NCI-H1092 (cell line): Measurements from ENCODE around the gene STOML1.
A peak's percentile ranks its signal among the peaks of the same experiment; 100 is the strongest.
"Not testable (repeated sequence)": the region's sequence is repeated elsewhere in the genome, so short reads cannot be mapped to it uniquely, and the experiment has no call there.

Source experiments
- DNase-seq: peaks from one replicate; lab custom pipeline; 2025; lab: John Stamatoyannopoulos, UW

STOML1 gene

GRCh38 chr15:73960472-73961070 is 31.5 kb downstream of the STOML1 start:
- DNase-seq: not testable (repeated sequence)

DNA sequence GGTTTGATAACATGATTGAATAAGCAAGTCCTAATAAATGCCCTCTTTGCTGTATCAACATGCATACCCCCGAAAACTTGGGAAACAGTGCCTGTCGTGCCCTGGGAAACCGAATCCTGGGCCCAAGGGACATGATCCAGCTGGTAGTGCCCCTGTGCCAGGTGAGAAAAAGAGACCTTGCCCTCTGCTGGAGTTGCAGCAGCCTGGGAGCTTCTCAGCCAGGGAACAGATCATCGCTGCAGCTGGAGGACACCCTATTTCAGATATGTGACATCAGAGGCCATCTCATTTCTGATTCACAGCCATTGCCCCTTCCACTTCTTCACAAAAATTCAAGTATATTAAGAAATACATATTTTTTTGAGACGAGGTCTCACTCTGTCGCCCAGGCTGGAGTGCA is 32.3 kb downstream of the STOML1 start:
- DNase-seq: no peak

GRCh38 chr15:73959012-73959581 is 33.0 kb downstream of the STOML1 start:
- no peak for DNase-seq

- no peak for DNase-seq
These were observed 34.3 kb downstream of the STOML1 start for GRCh38 chr15:73957785-73958184.

DNA sequence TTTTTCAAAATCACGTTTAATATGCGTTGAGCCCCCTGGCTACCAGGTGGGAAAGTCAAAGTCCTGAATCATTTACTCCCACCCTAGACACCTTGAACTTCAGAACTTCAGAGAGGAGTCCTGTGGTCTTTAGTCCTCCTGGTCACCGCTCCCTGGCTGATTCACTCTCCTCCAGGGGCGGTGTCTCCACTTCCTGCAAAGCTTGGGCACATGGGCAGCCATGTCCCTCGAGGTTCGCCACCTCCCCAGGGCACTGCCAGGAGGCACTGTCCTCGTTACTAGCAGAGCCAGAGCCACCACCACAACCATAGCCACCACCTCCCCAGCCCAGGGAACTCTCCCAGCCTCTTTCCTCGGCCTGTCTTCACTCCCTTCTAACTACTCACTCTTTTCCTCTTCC is 34.8 kb downstream of the STOML1 start:
- DNase-seq: no peak

DNA sequence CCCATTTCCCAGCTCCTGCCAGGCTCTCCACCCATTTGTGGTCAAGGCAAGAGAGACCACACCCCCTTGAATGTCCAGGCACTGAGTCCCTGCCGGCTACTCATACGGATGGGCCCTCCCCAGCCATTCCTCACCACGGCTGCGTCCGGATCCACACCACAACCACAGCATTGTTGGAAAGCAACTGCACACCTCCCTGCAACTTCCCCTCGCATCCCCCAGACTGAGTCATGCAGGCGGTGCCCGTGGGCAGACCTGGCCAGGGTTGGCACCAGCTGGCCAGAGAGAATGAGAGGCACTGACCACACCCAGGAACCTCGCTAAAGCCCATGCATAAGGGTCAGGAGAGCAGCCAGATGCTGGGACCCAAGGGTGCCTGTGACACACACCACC is 35.4 kb downstream of the STOML1 start:
- no peak for DNase-seq

- no peak for DNase-seq
These were observed 36.0 kb downstream of the STOML1 start for GRCh38 chr15:73955861-73956742.

- no peak for DNase-seq
These were observed 36.8 kb downstream of the STOML1 start for GRCh38 chr15:73955326-73955725.

- DNase-seq: no peak
These were observed 37.6 kb downstream of the STOML1 start for GRCh38 chr15:73954188-73955145.

DNA sequence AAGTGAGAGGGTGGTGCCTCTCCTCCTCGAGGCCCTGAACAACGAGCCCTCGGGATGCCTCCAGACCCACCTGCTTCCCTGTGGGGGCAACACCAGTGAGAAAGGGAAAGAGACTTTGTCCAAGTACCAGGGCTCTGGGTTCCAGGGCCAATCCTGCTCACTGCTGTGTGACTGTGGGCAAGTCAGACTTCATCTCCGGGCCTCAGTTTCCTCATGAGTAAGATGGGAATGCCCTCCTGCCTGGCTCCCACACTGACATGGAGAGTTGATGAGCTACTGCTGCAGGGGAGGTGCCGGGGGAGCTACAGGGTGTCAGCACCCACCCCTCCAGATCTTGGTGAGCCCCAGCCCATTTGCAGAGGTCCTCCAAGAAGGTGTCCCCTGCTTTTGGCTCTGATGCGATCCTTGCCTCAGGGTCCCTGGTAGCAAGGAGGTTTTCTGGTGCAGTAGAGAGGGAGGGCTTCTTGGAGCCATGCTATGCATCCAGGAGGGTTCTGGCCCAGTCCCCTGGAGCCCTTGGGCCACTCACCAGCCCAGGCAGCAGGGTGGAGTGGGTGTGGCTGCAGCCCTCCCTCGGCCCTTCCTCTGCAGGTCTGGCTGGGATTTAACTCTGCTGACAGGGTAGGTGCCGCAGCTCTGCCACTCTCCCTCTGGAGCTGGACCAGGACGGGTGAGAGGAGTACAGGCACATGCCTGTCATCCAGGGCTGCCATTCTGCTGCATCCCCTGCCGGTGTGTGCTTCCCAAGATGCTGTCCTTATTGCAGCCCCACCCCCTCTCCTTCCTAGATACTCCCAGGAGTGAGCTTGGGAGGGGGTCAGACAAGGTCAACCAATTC is 39.0 kb downstream of the STOML1 start:
- DNase-seq: no peak

- no peak for DNase-seq
These were observed 39.8 kb downstream of the STOML1 start for GRCh38 chr15:73952171-73952912.

DNA sequence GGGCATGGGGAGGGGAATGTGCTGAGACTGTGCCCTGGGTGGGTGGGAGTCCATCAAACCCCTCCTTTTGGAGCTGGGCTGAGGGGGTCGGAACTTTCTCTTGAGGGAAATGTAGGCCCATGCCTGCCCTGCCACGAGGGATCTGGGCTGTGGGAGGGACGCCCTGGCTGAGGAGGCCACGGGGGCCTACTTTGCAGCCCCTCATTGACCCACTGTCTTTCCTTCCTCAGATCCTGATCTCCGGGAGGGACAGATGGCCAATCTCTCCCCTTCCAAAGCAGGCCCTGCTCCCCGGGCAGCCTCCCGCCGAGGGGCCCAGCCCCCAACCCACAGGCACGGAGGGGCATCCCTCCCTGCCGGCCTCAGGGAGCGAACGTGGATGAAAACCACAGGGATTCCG is 40.5 kb downstream of the STOML1 start:
- no peak for DNase-seq

GRCh38 chr15:73950831-73951561 is 41.1 kb downstream of the STOML1 start:
- DNase-seq: peak; percentile 77

GRCh38 chr15:73950479-73950830 is 41.6 kb downstream of the STOML1 start:
- no peak for DNase-seq

DNA sequence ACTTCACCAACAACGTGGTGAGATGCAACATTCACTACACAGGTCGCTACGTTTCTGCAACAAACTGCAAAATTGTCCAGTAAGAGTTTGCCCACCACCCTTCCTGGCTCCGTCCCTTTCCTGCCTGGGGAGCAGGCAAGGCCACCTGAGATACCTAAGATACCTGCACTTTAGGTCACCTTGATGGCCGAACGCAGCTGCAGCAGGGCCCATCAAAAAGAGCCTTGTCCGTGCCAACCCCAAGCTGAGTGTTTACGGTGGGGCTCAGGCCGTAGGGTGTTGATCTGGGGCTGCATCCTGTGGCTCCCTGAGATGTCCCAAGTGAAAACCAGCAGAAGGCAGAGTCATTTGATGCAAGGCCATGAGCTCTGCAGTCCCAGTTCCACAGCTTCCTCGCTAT is 42.6 kb downstream of the STOML1 start:
- no peak for DNase-seq

- DNase-seq: no peak
These were observed 43.1 kb downstream of the STOML1 start for GRCh38 chr15:73948982-73949381.

DNA sequence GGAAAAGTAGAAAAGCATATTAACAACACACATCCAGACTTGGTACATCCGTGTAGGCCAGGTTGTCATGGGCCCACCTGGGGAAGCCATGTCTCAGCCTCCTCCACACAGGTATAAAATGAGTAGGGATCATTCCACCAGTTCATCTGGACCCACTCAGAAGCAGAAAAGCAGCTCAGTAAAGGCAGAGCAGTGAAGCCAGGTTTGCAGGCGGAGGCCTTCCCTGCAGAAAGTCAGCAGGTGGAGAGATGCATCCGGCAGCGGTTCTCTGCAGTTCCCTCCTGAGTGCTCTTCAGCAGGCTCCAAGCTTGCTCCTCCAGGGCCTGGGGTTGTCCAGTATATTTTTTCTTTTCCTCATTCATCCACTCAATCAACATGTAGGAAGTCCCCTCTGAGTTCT is 43.7 kb downstream of the STOML1 start:
- DNase-seq: no peak

DNA sequence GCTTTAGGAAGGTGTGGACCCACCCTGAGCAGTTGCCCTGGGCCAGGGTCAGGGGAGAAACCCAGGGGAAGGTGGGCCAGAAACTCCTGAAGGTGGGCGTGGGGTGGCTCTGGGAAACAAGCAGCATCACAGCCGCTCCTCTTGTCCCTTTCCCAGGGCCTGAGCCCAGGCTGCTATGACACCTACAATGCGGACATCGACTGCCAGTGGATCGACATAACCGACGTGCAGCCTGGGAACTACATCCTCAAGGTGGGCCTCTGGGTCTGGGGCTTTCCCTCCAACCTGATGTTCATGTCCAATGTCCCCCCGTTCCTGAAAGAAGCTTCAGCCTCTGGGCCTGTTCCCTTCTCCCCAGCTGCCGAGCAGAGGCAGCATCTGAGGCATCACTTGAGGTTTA is 44.4 kb downstream of the STOML1 start:
- no peak for DNase-seq

GRCh38 chr15:73946795-73947370 is 45.2 kb downstream of the STOML1 start:
- no peak for DNase-seq
